C4-2B (cell line): ENCODE measurements around the gene NDUFA12.
A peak's percentile ranks its signal among the peaks of the same experiment; 100 is the strongest.

Experiments used
- H3K27ac ChIP-seq: fragments of 450-650 bp; 2 replicates; pipeline ENCODE4 v1.5.1; 2017
- ZFX ChIP-seq: fragments of 450-650 bp; IDR thresholded peaks from 2 replicates; pipeline ENCODE4 v1.6.1; 2017
- TF ChIP-seq, protein P1 (sequence below): fragments of 450-650 bp; conservative IDR thresholded peaks from 2 replicates; pipeline ENCODE4 v1.5.1; 2017; ENCODE audit warnings: mild to moderate bottlenecking

The NDUFA12 gene

DNA sequence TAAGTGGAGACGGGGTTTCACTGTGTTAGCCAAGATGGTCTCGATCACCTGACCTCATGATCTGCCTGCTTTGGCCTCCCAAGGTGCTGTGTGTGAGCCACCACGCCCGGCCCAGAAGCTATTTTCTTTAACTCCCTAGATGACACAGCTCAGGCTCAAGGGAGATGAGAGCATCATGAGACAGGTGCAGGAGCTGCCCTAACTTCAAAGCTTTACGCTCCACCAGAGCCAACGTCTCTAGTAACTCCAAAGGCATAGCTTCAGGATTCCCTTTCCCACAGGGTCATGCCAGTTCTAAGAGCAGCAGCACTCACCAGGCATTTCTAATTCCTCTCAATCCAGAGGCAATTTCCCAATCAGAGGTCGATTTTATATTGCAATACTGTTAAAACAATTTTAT is 21.0 kb downstream of the NDUFA12 start:
- TF ChIP-seq ZFX: no peak
- TF ChIP-seq, protein P1, sequence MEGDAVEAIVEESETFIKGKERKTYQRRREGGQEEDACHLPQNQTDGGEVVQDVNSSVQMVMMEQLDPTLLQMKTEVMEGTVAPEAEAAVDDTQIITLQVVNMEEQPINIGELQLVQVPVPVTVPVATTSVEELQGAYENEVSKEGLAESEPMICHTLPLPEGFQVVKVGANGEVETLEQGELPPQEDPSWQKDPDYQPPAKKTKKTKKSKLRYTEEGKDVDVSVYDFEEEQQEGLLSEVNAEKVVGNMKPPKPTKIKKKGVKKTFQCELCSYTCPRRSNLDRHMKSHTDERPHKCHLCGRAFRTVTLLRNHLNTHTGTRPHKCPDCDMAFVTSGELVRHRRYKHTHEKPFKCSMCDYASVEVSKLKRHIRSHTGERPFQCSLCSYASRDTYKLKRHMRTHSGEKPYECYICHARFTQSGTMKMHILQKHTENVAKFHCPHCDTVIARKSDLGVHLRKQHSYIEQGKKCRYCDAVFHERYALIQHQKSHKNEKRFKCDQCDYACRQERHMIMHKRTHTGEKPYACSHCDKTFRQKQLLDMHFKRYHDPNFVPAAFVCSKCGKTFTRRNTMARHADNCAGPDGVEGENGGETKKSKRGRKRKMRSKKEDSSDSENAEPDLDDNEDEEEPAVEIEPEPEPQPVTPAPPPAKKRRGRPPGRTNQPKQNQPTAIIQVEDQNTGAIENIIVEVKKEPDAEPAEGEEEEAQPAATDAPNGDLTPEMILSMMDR: no peak

DNA sequence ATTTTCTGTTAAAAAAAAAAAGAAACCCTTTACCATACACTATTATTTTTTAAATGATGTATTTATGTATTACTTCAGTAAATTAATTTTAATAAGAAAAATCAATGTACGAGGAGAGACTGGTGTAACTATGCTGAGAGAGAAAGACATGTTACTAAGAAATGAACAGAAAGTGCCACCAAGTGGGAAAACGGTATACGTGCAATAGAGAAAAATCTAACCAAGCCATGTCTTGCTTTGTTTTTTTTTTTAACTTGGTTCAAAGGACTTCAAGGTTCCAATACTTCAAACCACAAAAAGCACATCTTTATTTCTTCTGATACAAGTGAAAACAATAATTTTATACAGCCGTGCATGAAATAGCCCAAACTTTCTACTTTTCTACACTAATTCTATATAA is 22.9 kb downstream of the NDUFA12 start:
- no peak overlapping the region for H3K27ac ChIP-seq
- no peak for TF ChIP-seq ZFX
- TF ChIP-seq, protein P1: peak; percentile 60

More for the DNA sequence above, 21.0 kb downstream of the NDUFA12 start:
- no peak overlapping the region for H3K27ac ChIP-seq

DNA sequence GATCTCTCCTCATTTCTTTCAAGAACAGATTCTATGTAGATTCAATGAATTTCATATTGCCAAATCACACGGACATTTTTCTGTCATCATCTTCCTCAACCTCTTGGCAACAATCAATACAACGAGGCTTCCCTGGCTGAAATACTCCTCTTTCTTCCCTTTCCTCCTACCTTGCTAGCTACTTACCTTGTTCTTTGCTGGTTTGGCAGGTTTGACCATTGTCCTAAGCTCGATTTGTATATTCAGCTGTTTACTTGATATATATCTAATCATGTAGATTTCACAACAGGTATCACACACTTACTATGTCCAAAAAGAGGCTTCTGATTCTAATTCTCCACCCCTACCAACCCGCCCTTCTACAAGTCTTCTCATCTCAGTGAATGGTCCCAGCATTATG is 23.6 kb downstream of the NDUFA12 start:
- TF ChIP-seq, protein P1: no peak
- TF ChIP-seq ZFX: no peak
- H3K27ac ChIP-seq: no peak overlapping the region; the same call in 1 of the 2 replicates

DNA sequence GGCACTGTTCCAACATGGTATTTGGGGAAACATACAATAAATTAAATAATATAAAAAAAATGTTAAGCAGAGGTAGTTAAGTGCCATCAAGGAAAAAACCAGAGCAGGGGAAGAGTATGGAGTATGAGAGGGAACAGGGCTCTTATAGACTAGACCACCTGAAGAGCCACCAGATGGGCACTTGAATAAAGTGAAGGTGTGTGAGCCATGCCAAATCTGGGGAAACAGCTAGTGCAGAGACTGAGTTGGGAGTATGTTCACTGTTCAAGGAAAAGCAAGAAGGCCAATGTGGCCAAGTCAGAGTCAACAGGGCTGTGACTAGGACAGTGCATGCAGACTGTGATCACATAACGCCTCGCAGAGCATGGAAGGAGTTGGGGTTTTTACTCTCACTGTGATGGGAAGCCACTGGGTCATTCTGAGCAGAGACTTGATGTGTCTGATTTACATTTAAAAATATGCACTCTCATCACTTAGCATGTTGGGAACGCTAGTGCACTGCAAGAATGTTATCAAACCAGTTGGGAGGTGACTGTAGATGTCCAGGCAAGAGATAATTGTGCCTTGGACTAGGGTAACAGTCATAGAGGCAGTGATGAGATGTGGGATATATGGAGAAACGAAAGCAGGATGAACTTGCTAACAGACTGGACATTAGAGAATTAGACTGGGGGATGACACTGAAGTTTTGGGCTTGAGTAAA is 25.6 kb downstream of the NDUFA12 start:
- no peak overlapping the region for H3K27ac ChIP-seq
- TF ChIP-seq, protein P1: no peak
- no peak for TF ChIP-seq ZFX

DNA sequence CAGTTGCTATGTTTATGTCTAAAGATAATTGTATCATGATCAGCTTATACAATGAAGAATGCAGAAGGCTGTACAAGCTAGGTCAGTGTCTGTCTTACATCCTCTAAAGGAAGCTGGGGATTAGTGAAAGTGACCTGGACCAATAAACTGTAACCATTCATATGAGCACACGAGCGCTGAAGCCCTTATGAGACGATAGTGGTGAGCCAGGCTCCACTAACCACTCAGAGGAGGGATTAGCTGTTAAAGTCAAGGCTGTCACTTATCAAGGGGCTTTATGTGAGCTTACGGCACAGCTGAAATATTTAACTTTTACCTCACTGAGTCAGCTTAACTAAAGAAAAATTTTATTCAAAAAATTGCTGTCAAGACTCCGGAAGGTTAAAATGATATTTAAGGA is 30.3 kb downstream of the NDUFA12 start:
- TF ChIP-seq, protein P1: no peak
- TF ChIP-seq ZFX: no peak
- no peak overlapping the region for H3K27ac ChIP-seq

DNA sequence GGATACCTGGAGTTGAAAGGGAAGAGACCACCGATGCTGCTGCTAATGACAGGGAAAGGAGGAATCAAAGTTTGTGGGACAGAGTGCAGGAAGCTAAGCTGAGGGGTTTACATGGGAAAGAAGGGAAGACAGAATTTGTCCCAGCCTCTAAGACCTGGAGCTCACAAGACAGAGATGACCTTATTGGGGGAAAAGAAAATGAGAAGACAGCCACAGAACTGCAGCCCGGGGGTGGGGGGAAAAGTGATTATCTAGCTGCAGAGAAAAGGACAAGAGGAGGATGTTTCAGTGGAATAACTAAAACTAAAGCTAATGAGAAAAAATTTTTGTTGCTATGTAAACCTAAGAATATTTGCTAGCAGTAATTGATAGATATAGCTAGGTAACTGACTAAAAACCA is 30.7 kb downstream of the NDUFA12 start:
- no peak for TF ChIP-seq ZFX
- TF ChIP-seq, protein P1: no peak
- H3K27ac ChIP-seq: no peak overlapping the region

DNA sequence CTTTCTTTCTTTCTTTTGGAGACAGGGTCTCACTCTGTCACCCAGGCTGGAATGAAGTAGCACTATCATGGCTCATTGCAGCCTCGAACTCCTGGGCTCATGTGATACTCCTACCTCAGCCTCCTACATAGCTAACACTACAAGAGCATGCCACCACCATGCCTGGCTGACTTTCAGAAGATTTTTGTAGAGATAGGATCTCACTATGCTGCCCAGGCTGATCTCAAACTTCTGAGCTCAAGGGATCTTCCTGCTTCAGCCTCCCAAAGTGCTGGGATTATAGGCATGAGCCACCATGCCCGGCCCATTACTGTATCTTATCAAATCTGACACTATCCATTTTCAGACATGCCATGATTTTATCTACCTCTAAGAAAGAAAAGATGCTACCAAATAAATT is 31.6 kb downstream of the NDUFA12 start:
- no peak overlapping the region for H3K27ac ChIP-seq
- TF ChIP-seq, protein P1: no peak
- TF ChIP-seq ZFX: no peak
